H1 (cell line): ENCODE data around the gene IL18RAP.

Experiments used
- EZH2 ChIP-seq: fragments of 200-600 bp; sonication (generic); IDR thresholded peaks from 2 replicates; pipeline ENCODE4 v1.7.1; 2012; ENCODE audit warnings: low read depth, mild to moderate bottlenecking, moderate library complexity, low read length, inconsistent platforms; ENCODE audit not compliant: severe bottlenecking
- POLR2A ChIP-seq, 2 experiments: IDR thresholded peaks; 1 replicate in 1 of 2; 2 replicates in 1 of 2; pipeline ENCODE4 v1.6.1; 2011; ENCODE audit warnings: low read depth in 2 of 2, low read length in 2 of 2, mild to moderate bottlenecking in 2 of 2; ENCODE audit errors: control extremely low read depth in 1 of 2
- RAD21 ChIP-seq, 2 experiments: IDR thresholded peaks in 1 of 2; conservative IDR thresholded peaks in 1 of 2; 2 replicates each; pipeline ENCODE4 v1.6.1; 2011; ENCODE audit warnings: low read depth in 2 of 2, low read length in 2 of 2, improper control_type of control experiment in 1 of 2, inconsistent platforms in 1 of 2, mild to moderate bottlenecking in 1 of 2, moderate library complexity in 1 of 2
- RFX5 ChIP-seq: IDR thresholded peaks from 2 replicates; pipeline ENCODE4 v1.6.1; 2011; ENCODE audit warnings: low read depth, low read length, improper control_type of control experiment, borderline replicate concordance
- TCF12 ChIP-seq: IDR thresholded peaks from 2 replicates; pipeline ENCODE4 v1.6.1; 2011; ENCODE audit warnings: low read depth, mild to moderate bottlenecking, low read length
- ZNF274 ChIP-seq: IDR thresholded peaks from 2 replicates; pipeline ENCODE4 v1.7.0; 2012; ENCODE audit warnings: low read length, borderline replicate concordance; ENCODE audit errors: extremely low read depth
- TF ChIP-seq, protein P1 (sequence below), 3 experiments: IDR thresholded peaks; 1 replicate in 2 of 3; 2 replicates in 1 of 3; pipeline versions ENCODE4 v1.5.1 to v1.6.1; 2011; ENCODE audit warnings: low read length in 3 of 3, mild to moderate bottlenecking in 3 of 3, inconsistent platforms in 2 of 3, low read depth in 1 of 3, moderate library complexity in 1 of 3; ENCODE audit not compliant: insufficient read depth in 1 of 3; ENCODE audit errors: control extremely low read depth in 1 of 3
- TF ChIP-seq, protein P2 (sequence below): IDR thresholded peaks from 2 replicates; pipeline ENCODE4 v1.6.1; 2012; ENCODE audit warnings: inconsistent platforms

DNA sequence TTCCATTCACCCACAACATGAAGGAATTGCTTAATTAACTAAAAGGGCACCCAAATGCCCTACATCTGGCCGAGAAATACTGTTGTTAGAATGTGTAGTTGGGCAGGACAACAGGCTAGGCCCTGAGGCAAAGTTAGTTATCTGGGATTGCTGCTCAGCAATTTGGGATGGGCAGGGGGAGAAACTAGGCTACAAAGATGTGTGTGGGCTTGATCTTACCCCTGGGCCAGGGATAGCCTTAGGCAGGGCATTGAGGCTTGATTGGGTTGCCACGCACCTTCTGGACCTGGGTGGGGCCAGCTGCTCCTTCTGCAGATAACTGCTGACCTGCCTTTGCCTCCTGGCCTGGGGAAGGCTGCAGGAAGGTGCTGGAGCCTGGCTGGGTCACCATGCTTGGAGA lies 9.4 kb downstream of the IL18RAP start:
- TF ChIP-seq TCF12 (no peak), RAD21 (IDR thresholded peaks at IDR 0.05 in 1 of 2, conservative IDR thresholded peaks at IDR 0.05 in 1 of 2; ENCODE audit: low read depth in 2 of 2, low read length in 2 of 2) (no peak), POLR2A (IDR thresholded peaks at IDR 0.05; ENCODE audit: control extremely low read depth in 1 of 2, low read depth in 2 of 2, low read length in 2 of 2) (no peak), EZH2 (no peak), RFX5 (no peak), ZNF274 (no peak)
- TF ChIP-seq, protein P1, sequence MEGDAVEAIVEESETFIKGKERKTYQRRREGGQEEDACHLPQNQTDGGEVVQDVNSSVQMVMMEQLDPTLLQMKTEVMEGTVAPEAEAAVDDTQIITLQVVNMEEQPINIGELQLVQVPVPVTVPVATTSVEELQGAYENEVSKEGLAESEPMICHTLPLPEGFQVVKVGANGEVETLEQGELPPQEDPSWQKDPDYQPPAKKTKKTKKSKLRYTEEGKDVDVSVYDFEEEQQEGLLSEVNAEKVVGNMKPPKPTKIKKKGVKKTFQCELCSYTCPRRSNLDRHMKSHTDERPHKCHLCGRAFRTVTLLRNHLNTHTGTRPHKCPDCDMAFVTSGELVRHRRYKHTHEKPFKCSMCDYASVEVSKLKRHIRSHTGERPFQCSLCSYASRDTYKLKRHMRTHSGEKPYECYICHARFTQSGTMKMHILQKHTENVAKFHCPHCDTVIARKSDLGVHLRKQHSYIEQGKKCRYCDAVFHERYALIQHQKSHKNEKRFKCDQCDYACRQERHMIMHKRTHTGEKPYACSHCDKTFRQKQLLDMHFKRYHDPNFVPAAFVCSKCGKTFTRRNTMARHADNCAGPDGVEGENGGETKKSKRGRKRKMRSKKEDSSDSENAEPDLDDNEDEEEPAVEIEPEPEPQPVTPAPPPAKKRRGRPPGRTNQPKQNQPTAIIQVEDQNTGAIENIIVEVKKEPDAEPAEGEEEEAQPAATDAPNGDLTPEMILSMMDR (IDR thresholded peaks at IDR 0.05; ENCODE audit: control extremely low read depth in 1 of 3, insufficient read depth in 1 of 3, low read depth in 1 of 3, low read length in 3 of 3) = no peak
- TF ChIP-seq, protein P2, sequence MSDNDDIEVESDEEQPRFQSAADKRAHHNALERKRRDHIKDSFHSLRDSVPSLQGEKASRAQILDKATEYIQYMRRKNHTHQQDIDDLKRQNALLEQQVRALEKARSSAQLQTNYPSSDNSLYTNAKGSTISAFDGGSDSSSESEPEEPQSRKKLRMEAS = no peak
